Caco-2 (cell line): ENCODE results near the gene ATG4D. TPM values are rescaled to one million over a fixed set of nuclear protein-coding genes. Genes with fewer than 3 reads are reported as not detected.

Experiments used
- BruUV-seq: library from RNA; stranded (reverse); fragments of 400-500 nt; replicated peaks from 2 replicates; lab custom pipeline; 2021; lab: Mats Ljungman, UMichigan
- CTCF ChIA-PET: fragments of 300-600 bp; sonication (Branson Sonifier 250); formaldehyde crosslinking; loops from one replicate; lab custom pipeline; 2022; ENCODE audit warnings: antibody characterized with exemption; lab: Charles Lee
- POLR2A ChIA-PET: fragments of 300-600 bp; sonication (Branson Sonifier 250); formaldehyde crosslinking; loops from one replicate; lab custom pipeline; 2022; ENCODE audit warnings: antibody characterized with exemption; lab: Charles Lee
- DNase-seq, 2 experiments: peaks; one replicate each; pipeline versions ENCODE4 v3.0.0 to v3.0.0-alpha.2; 2020 to 2022
- H3K27me3 ChIP-seq: replicated peaks from 2 replicates; pipeline ENCODE4 v1.6.0; 2011; ENCODE audit warnings: low read length; ENCODE audit not compliant: control insufficient read depth, insufficient read depth
- H3K36me3 ChIP-seq: 2 replicates; pipeline ENCODE4 v1.5.1; 2011; ENCODE audit warnings: low read length; ENCODE audit not compliant: control insufficient read depth, insufficient read depth
- H3K4me1 ChIP-seq: fragments of 250-450 bp; sonication (Bioruptor Pico); 2 replicates; pipeline ENCODE4 v1.5.1; 2020; ENCODE audit warnings: mild to moderate bottlenecking
- H3K4me3 ChIP-seq: 2 replicates; pipeline ENCODE4 v1.5.1; 2011; ENCODE audit warnings: low read depth, mild to moderate bottlenecking, control low read depth, low read length
- H3K9me3 ChIP-seq: fragments of 250-450 bp; sonication (Bioruptor Pico); 2 replicates; pipeline ENCODE4 v1.5.1; 2020; ENCODE audit warnings: mild to moderate bottlenecking, moderate library complexity
- H3K27ac Mint-ChIP-seq: one replicate; pipeline ENCODE4 v1.8.0; 2022; ENCODE audit warnings: mixed read lengths; ENCODE audit not compliant: unreplicated experiment
- H3K27me3 Mint-ChIP-seq: one replicate; pipeline ENCODE4 v1.8.0; 2022; ENCODE audit warnings: mixed read lengths; ENCODE audit not compliant: insufficient read depth, unreplicated experiment
- H3K36me3 Mint-ChIP-seq: one replicate; pipeline ENCODE4 v1.8.0; 2022; ENCODE audit warnings: mild to moderate bottlenecking, mixed read lengths; ENCODE audit not compliant: insufficient read depth, unreplicated experiment
- H3K4me1 Mint-ChIP-seq: one replicate; pipeline ENCODE4 v1.8.0; 2022; ENCODE audit warnings: low read depth, mixed read lengths; ENCODE audit not compliant: unreplicated experiment
- H3K4me3 Mint-ChIP-seq: one replicate; pipeline ENCODE4 v1.8.0; 2022; ENCODE audit warnings: mild to moderate bottlenecking, moderate library complexity, mixed read lengths; ENCODE audit not compliant: unreplicated experiment
- H3K9me3 Mint-ChIP-seq: one replicate; pipeline ENCODE4 v1.8.0; 2022; ENCODE audit warnings: mixed read lengths; ENCODE audit not compliant: unreplicated experiment
- intact Hi-C: fragments of 100-400 bp; cut with micrococcal nuclease; formaldehyde crosslinking; loops from one replicate; pipeline ENCODE4 v1.10.0; 2022; ENCODE audit not compliant: unreplicated experiment
- total RNA-seq: library from RNA; stranded (reverse); gene quantifications from 2 replicates; pipeline ENCODE4 v1.2.3, GENCODE V29; 2022
- TF ChIP-seq, protein P1 (sequence below), 2 experiments: fragments of 200-600 bp in 1 of 2; IDR thresholded peaks; 1 replicate in 1 of 2; 2 replicates in 1 of 2; pipeline versions ENCODE4 v1.5.1 to v1.8.0; 2011 to 2022; ENCODE audit warnings: antibody characterized with exemption in 1 of 2, control low read depth in 1 of 2, inconsistent platforms in 1 of 2, low read depth in 1 of 2, low read length in 1 of 2, mild to moderate bottlenecking in 1 of 2, moderate library complexity in 1 of 2; ENCODE audit not compliant: insufficient read depth in 1 of 2, severe bottlenecking in 1 of 2, unreplicated experiment in 1 of 2

ATG4D gene
- total RNA-seq, 1 experiment from 2014 or later: 34.3 TPM

DNA sequence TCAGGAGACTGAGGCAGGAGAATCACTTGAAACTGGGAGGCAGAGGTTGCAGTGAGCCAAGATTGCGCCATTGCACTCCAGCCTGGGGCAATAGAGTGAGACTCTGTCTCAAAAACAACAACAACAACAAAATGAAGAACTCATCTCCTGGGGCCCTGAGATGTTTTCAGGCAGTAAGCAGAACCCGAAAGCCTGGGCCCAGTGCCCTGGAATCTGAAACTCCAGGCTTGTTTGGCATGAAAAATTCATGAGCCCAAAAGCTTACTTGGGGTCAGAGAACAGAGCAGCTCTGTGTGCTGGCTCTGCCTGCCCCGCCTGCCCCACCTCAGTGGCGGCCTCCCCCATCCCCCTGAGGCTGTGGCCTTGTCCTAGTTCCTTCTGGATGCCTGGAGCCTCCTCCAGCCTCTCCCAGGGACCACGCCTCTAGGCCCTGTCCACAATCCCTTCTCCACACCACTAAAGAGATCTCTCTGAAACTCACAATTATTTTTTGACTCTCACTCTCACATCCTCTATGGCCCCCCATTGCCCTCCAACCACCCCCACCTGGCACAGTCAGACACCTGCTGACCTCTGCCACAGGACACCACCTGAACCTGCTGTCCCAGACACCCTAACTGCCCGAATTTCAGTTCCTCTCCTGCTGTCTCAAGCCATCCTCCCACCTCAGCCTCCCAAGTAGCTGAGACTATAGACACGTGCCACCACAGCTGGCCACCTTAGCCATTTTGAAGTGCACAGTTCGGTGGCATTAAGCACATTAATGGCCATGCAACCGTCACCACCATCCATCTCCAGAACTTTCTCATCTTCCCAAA lies 50.3 kb downstream of the ATG4D start:
- Mint-ChIP-seq H3K9me3 (no peaks in the 10 kb centered on the region), H3K36me3 (no peaks in the 10 kb centered on the region), H3K4me1 (no peaks in the 10 kb centered on the region), H3K27ac (no peak overlapping the region), H3K4me3 (no peak overlapping the region), H3K27me3 (no peaks in the 10 kb centered on the region)
- no TSS peak for BruUV-seq
- CTCF ChIA-PET: no interaction called here
- TF ChIP-seq, protein P1, sequence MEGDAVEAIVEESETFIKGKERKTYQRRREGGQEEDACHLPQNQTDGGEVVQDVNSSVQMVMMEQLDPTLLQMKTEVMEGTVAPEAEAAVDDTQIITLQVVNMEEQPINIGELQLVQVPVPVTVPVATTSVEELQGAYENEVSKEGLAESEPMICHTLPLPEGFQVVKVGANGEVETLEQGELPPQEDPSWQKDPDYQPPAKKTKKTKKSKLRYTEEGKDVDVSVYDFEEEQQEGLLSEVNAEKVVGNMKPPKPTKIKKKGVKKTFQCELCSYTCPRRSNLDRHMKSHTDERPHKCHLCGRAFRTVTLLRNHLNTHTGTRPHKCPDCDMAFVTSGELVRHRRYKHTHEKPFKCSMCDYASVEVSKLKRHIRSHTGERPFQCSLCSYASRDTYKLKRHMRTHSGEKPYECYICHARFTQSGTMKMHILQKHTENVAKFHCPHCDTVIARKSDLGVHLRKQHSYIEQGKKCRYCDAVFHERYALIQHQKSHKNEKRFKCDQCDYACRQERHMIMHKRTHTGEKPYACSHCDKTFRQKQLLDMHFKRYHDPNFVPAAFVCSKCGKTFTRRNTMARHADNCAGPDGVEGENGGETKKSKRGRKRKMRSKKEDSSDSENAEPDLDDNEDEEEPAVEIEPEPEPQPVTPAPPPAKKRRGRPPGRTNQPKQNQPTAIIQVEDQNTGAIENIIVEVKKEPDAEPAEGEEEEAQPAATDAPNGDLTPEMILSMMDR (IDR thresholded peaks at IDR 0.05; ENCODE audit: insufficient read depth in 1 of 2, low read depth in 1 of 2, low read length in 1 of 2, severe bottlenecking in 1 of 2, unreplicated experiment in 1 of 2): no peak
- no peaks in the 10 kb centered on the region for H3K4me1 ChIP-seq
- intact Hi-C loops: no loop called here
- POLR2A ChIA-PET: no interaction called here
- DNase-seq: peak in 1 of 2 experiments; percentile 9
- no peaks in the 10 kb centered on the region for H3K27me3 ChIP-seq
- no peak overlapping the region for H3K4me3 ChIP-seq
- no peaks in the 10 kb centered on the region for H3K9me3 ChIP-seq
- no peaks in the 10 kb centered on the region for H3K36me3 ChIP-seq

DNA sequence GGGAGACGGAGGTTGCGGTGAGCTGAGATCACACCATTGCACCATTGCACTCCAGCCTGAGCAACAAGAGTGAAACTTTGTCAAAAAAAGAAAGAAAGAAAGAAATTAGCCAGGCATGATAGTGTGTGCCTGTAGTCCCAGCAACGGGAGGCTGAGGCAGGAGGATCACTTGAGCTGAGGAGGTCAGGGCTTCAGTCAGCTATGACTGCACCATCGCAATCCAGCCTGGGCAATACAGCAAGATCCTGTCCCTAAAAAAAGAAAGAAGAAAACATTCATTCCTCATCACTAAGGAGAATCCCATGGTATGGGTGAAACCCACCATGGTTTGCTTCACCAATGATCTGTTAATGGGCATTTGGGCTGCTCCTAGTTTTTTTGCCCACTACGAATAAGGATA lies 56.4 kb downstream of the ATG4D start:
- ChIA-PET POLR2A (no interaction called here), CTCF (no interaction called here)
- no peak for DNase-seq
- H3K9me3 ChIP-seq: no peaks in the 10 kb centered on the region
- no peaks in the 10 kb centered on the region for H3K9me3 Mint-ChIP-seq
- H3K4me1 Mint-ChIP-seq: peaks cover 11% of the 10 kb centered on the region
- BruUV-seq: no TSS peak
- no peaks in the 10 kb centered on the region for H3K4me1 ChIP-seq
- H3K36me3 ChIP-seq: no peaks in the 10 kb centered on the region
- no peak overlapping the region for H3K4me3 Mint-ChIP-seq
- intact Hi-C loops: no loop called here
- no peaks in the 10 kb centered on the region for H3K27me3 ChIP-seq
- TF ChIP-seq, protein P1 (IDR thresholded peaks at IDR 0.05; ENCODE audit: insufficient read depth in 1 of 2, low read depth in 1 of 2, low read length in 1 of 2, severe bottlenecking in 1 of 2, unreplicated experiment in 1 of 2): no peak
- no peaks in the 10 kb centered on the region for H3K36me3 Mint-ChIP-seq
- H3K27me3 Mint-ChIP-seq: peaks cover 3% of the 10 kb centered on the region
- no peak overlapping the region for H3K4me3 ChIP-seq
- no peak overlapping the region for H3K27ac Mint-ChIP-seq

DNA sequence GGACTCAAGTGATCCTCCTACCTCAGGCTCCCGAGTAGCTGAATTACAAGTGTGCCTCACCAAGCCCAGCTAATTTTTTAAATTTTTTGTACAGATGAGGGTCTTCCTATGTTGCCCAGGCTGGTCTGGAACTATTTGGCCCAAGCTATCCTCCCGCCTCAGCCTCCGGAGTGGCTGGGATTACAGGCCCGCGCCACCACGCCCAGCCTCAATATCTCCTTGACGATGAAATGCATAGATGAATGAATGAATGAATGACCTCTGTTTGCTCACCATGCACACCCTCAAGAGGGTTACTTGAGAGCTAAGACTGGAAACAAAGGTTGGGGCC lies 58.3 kb downstream of the ATG4D start:
- no peaks in the 10 kb centered on the region for H3K36me3 Mint-ChIP-seq
- DNase-seq: no peak
- ChIA-PET POLR2A (interaction anchor here (0.6 kb wide), 1 partner anchor 662 kb away, joined by 8 read pairs; no protein-coding TSS in a partner anchor), CTCF (interaction anchor here (0.6 to 1.6 kb wide), 3 partner anchors 20 to 97 kb away, joined by 3 to 14 read pairs (median 3); no protein-coding TSS in a partner anchor)
- H3K4me3 ChIP-seq: peak overlapping the region; percentile 26
- TF ChIP-seq, protein P1 (IDR thresholded peaks at IDR 0.05; ENCODE audit: insufficient read depth in 1 of 2, low read depth in 1 of 2, low read length in 1 of 2, severe bottlenecking in 1 of 2, unreplicated experiment in 1 of 2): no peak
- no peaks in the 10 kb centered on the region for H3K9me3 Mint-ChIP-seq
- H3K36me3 ChIP-seq: no peaks in the 10 kb centered on the region
- peaks cover 3% of the 10 kb centered on the region for H3K27me3 Mint-ChIP-seq
- H3K27ac Mint-ChIP-seq: no peak overlapping the region
- BruUV-seq: no TSS peak
- peaks cover 11% of the 10 kb centered on the region for H3K4me1 Mint-ChIP-seq
- peak overlapping the region; percentile 67 for H3K4me3 Mint-ChIP-seq
- H3K9me3 ChIP-seq: no peaks in the 10 kb centered on the region
- H3K4me1 ChIP-seq: no peaks in the 10 kb centered on the region
- H3K27me3 ChIP-seq: no peaks in the 10 kb centered on the region
- intact Hi-C loops: no loop called here
